Measurements from ENCODE around the gene UROC1.

The UROC1 gene

GRCh38 chr3:126517291-126517951, at the start of gene UROC1:
TSS of gene UROC1 (minus strand) at chr3:126517773. CDS start at chr3:126517719, 54 bp downstream.
- FAIRE-seq = no peak
- no peak for DNase-seq (ENCODE audit: insufficient read length, low spot score)

DNA sequence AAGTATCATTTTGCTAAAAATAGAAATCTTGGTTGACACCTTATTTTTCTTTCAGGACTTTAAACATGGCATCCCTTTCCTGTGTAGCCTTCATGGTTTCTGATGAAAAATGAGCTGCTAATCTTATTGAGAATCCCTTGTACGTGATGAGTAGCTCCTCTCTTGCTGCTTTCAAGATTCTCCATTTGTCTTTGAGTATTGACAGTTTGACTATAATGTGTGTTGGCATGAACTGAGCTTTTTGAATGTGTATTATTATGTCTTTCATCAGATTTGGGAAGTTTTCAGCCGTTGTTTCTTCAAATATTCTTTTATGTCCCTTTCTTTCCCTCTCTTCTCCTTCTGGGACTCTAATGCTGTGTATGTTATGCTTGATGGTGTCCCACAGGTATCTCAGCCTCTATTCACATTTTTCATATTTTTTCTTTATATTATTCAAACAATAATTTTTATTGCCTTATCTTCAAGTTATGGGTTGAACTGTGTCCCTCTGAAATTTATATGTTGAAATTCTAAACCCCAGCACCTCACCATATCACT, 45.2 kb upstream of the UROC1 start:
- DNase-seq (ENCODE audit: insufficient read length, low spot score) = no peak
- no peak for FAIRE-seq

- FAIRE-seq = no peak
- DNase-seq (ENCODE audit: insufficient read length, low spot score) = no peak
These were observed 40.9 kb upstream of the UROC1 start, which contains the start of gene C3orf22 for GRCh38 chr3:126558336-126559071. TSS of gene C3orf22 (minus strand) at chr3:126558932. CDS start at chr3:126553390, 5,542 bp downstream.

DNA sequence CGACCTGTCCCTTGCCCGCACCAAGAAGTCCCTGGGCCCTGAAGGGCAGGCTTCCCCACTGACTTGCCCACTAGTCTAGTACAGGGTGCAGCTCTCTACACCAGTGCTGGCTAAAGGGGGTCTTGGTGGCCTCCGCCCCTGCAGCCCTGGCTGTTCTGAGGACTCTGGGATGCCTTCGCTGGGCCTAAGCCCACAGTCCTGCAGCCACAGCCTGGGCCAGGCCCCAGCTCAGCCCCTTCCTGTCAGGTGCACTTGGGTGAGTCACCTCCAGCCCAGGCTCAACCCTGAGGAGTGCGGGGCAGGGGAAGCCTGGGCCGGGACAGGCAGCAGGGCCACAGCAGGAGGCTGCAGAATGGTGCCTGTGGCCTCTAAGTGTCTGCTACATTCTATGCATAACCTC, 40.2 kb upstream of the UROC1 start:
- FAIRE-seq (no peak), DNase-seq (ENCODE audit: insufficient read length, low spot score) (no peak)

DNA sequence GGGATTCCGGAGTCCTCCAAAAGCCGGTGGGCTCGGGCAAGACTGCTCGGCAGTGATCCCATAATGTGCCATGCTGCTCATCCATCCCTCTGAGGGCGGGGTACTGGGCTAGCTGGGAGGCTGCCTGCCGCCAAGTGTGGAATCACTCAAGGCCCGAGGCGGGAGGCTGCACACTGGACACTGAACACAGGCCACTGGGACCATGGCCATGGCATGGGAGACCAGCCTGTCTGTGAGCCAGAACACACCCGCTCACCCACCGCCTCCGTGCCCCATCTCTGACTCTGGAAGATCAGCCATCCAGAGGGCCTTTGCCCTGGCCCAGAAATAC, 39.8 kb upstream of the UROC1 start:
- DNase-seq (ENCODE audit: insufficient read length, low spot score) (no peak), FAIRE-seq (no peak)

DNA sequence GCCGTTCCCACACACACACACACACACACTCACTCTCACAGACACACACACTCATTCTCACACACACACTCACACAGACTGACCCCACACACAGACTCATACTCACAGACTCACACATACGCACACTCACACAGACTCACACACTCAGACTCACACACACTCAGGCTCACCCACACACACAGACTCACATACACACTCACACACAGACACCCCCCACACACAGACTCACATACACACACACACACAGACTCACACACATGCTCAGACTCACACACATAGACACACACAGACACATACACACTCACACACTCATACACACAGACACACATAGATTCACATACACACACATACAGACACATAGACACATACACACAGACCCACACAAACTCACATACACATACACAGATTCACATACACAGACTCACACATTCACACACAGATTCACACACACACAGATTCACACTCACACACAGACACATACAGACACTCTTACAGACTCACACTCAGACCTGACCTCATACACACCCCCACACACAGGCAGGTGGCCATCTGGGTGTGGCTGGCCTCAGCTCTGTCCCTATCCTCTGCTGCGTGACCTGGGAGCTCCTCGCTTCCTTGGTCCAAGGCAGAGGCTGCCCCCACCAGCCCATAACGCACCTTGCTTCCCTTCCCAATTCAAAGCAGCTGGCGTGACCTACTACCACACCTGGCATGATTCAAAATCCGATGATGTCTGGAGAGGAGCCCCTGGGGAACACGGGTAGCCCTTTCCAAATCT, 39.3 kb upstream of the UROC1 start:
- DNase-seq (ENCODE audit: insufficient read length, low spot score) = no peak
- peak; percentile 84 for FAIRE-seq

DNA sequence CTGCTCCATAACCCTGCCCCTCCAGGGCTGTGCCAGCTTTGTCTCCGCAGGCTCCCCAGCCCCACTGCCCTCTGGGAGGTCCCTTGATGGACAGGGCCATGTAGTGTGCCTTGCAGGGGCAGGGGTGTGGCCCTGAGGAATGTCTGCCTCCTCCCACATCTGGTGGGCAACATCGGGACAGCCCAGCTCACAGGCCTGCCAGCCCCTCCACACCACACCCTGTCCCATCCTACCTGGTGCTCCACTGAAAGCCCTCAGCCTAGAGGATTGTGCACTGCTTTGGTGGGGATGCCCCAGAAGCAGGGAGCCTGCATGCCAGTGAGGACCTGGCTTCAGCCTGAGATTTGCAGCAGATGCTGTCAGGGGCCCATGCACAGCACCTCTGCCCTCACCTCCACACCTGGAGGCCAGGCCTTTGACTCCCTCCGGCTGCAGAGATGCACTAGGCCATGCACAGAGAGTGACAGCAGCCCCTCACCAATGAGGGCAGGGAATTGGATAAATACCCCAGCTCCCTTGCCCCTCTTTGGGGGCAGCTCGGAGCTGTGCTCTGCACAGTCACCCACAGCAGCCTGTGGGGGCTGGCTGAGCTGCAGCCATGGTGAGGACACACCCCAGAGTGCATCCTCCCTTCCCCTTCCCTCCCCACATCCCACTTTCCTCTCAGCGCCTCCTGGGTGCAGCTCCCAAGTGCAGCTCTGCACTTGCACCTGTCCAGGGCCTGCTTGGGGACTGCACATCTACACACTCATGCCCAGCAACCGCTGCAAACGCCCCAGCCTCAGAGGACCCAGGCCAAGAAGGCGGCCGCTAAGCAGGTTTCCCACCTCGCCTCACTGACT, 38.4 kb upstream of the UROC1 start:
- FAIRE-seq (no peak), DNase-seq (ENCODE audit: insufficient read length, low spot score) (no peak)

DNA sequence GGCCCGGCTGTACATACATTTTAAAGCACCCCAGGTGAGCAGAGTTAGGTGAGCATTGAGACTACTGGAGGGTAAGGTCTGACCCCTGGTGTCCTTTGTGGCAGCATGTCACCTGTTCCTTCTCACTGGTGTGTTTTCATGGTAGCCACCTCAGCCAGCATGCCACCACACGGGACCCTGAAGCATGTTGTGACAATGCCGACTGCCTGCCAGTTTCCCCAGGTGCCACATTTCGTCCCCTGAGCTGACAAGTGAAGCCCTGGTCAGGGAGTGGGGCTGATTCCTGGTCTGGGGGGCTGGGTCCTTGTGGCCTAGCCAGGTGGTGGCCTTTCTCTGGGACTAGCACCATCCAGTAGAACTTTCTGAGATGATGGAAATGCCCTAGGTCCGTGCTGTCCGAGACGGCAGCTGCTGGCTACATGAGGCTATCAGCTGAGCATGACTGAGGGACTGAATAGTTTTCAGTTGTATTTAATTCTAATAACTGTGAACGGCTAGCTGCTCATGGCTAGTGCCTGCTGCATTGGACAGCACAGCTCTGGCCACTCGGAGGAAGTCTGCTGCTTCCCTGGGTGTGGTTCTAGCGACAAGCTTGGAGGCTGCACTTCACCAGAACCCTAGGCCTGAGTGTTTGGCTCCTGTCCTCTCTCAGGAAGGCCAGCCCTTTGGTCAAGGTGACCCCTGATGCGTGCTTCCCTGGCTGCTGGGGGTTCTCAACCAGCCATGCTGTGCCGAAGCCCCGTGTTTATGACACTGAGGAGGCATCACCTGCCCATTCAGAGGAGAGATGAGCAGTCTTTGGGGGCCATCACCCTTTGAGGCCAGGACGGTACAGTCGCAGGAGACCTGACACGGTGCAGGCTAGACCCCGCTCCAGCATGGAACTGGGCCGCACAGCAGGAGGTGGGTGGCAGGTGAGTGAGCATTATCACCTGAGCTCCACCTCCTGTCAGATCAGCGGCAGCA, 37.3 kb upstream of the UROC1 start:
- no peak for DNase-seq (ENCODE audit: insufficient read length, low spot score)
- no peak for FAIRE-seq

- FAIRE-seq (no peak), DNase-seq (ENCODE audit: insufficient read length, low spot score) (no peak)
These were observed 35.9 kb upstream of the UROC1 start for GRCh38 chr3:126553284-126554084.

DNA sequence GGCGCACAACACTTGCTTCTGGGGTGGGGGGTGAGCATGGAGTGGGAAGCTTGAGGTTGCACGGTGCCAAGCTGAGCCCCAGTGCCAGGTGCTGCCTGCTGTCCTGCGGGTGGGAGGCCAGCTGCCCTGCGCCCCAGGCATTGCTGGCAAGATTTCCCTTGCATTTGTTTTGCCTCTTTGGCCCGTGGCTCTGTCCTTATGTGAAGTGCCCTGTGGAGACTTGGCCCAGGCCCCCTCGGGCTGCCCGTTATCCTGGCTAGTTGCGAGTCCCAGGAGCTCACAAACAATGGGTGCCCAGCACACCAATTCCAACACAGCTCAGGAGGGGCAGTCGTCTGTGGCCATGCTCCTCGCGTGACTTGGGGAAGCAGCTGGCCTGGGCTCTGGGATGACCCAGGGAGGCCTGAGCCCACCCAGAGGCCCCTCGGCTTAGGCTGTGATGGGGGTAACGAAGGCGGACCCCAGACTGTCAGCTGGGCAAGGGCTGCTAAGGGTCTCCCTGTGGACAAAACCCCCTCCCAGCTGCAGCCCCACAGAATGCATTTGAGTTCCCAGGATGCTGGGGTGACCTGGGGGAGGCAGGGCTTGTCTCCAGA, 35.2 kb upstream of the UROC1 start:
- FAIRE-seq = no peak
- no peak for DNase-seq (ENCODE audit: insufficient read length, low spot score)

GRCh38 chr3:126551839-126552687, 34.5 kb upstream of the UROC1 start:
- DNase-seq (ENCODE audit: insufficient read length, low spot score) (no peak), FAIRE-seq (no peak)

DNA sequence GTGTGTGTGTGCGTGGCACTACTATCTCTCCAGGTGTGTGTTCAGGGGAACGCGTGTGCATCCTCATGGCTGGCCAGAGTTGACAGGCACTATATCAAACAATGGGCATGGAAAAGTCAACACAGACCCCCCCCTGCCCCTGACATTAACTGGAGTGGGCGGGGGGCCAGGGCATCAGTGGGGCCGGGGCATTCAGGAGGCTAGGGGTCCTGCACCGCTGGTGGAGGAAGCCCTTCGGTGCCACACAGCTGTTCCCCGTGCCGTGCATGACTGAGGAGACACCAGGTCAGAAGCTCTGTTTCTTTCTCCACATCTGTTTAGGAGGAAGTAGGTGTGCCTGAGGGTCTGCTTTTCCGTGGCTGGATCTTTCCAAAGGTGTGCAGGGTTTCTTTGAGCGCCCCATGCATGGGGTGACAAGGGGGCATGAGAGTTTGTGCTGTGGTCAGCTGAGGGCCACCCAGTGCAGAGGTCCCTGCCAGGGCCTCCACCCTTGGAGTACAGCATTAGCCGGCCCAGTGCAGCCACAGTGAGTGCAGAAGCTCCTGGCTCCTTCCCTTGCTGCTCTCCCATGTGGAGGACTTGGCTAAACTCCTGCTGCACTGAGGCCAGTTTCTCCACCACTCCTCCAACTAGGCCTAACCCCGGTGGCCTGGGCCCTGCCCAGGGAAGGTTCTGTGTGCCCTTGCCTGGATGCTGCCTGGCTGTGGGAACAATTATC, 33.7 kb upstream of the UROC1 start:
- no peak for DNase-seq (ENCODE audit: insufficient read length, low spot score)

DNA sequence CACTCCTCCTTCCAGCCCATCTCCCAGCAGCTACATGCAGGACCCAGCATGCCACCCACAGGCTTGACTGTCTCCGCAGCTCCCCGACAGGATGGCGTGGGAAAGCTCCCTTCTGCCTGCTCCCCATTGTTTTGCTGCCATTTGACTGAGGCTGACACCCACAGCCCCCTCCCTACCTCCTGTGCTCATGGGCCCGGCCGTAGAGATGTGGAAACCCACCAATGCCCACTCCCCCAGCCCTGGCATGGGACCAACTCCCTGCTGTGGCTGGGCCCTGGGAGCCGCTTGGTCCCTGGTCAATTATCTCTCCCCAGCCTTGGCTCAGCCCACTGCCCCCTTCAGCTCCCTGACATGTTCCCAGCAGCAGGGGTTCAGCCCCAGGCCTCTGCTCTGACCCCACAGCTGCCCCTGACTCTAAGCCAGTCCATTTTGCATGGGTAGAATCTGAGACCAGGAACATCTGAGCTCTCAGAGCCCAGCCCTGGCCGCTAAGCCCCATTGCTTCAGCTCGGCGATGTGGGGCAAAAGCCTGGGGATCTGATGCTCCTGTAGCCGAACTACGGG, 33.0 kb upstream of the UROC1 start:
- FAIRE-seq = no peak
- no peak for DNase-seq (ENCODE audit: insufficient read length, low spot score)

More for the DNA sequence above, 33.7 kb upstream of the UROC1 start:
- FAIRE-seq = no peak

GRCh38 chr3:126549861-126550487, 32.4 kb upstream of the UROC1 start:
- FAIRE-seq = no peak

GRCh38 chr3:126548556-126549466, 31.2 kb upstream of the UROC1 start:
- FAIRE-seq (no peak), DNase-seq (ENCODE audit: insufficient read length, low spot score) (no peak)

More at GRCh38 chr3:126549861-126550487, 32.4 kb upstream of the UROC1 start:
- no peak for DNase-seq (ENCODE audit: insufficient read length, low spot score)

Data from HTR-8/SVneo (cell line).